ENCODE measurements around the gene PRG2.

PRG2 gene

GRCh38 chr11:57425565-57426438 is 35.4 kb upstream of the PRG2 start:
- peak overlapping the region; percentile 93 for H3K4me3 Mint-ChIP-seq
- no peaks in the 10 kb centered on the region for H3K9me3 Mint-ChIP-seq
- DNase-seq (ENCODE audit: low spot score), result peak; percentile 8
- no peaks in the 10 kb centered on the region for H3K27me3 Mint-ChIP-seq (ENCODE audit: low read depth)
- H3K36me3 Mint-ChIP-seq (ENCODE audit: low read depth), result peaks cover 42% of the 10 kb centered on the region
- peaks cover 48% of the 10 kb centered on the region for H3K4me1 Mint-ChIP-seq (ENCODE audit: low read depth)
- H3K27ac Mint-ChIP-seq, result peak overlapping the region; percentile 92

- peak overlapping the region; percentile 93 for H3K4me3 Mint-ChIP-seq
- H3K27ac Mint-ChIP-seq, result peak overlapping the region; percentile 92
- H3K4me1 Mint-ChIP-seq (ENCODE audit: low read depth), result peaks cover 49% of the 10 kb centered on the region
- H3K9me3 Mint-ChIP-seq, result no peaks in the 10 kb centered on the region
- peak; percentile 91 for DNase-seq (ENCODE audit: low spot score)
- H3K27me3 Mint-ChIP-seq (ENCODE audit: low read depth), result no peaks in the 10 kb centered on the region
- H3K36me3 Mint-ChIP-seq (ENCODE audit: low read depth), result peaks cover 50% of the 10 kb centered on the region
These were observed 34.5 kb upstream of the PRG2 start for GRCh38 chr11:57424792-57425564.

GRCh38 chr11:57424137-57424791 is 33.8 kb upstream of the PRG2 start:
- H3K36me3 Mint-ChIP-seq (ENCODE audit: low read depth), result peaks cover 51% of the 10 kb centered on the region
- DNase-seq (ENCODE audit: low spot score), result no peak
- H3K27me3 Mint-ChIP-seq (ENCODE audit: low read depth), result no peaks in the 10 kb centered on the region
- H3K4me3 Mint-ChIP-seq, result peak overlapping the region; percentile 93
- H3K9me3 Mint-ChIP-seq, result no peaks in the 10 kb centered on the region
- peak overlapping the region; percentile 92 for H3K27ac Mint-ChIP-seq
- peaks cover 50% of the 10 kb centered on the region for H3K4me1 Mint-ChIP-seq (ENCODE audit: low read depth)

- Mint-ChIP-seq H3K36me3 (ENCODE audit: low read depth) (peaks cover 62% of the 10 kb centered on the region), H3K27ac (peak overlapping the region; percentile 27), H3K27me3 (ENCODE audit: low read depth) (no peaks in the 10 kb centered on the region), H3K4me3 (peak overlapping the region; percentile 25), H3K4me1 (ENCODE audit: low read depth) (peaks cover 49% of the 10 kb centered on the region), H3K9me3 (no peaks in the 10 kb centered on the region)
- DNase-seq (ENCODE audit: low spot score), result no peak
These were observed 32.2 kb upstream of the PRG2 start for GRCh38 chr11:57422669-57423068.

- Mint-ChIP-seq H3K4me1 (ENCODE audit: low read depth) (peaks cover 43% of the 10 kb centered on the region), H3K4me3 (no peak overlapping the region), H3K27me3 (ENCODE audit: low read depth) (no peaks in the 10 kb centered on the region), H3K36me3 (ENCODE audit: low read depth) (peaks cover 71% of the 10 kb centered on the region), H3K9me3 (no peaks in the 10 kb centered on the region), H3K27ac (no peak overlapping the region)
- no peak for DNase-seq (ENCODE audit: low spot score)
These were observed 31.4 kb upstream of the PRG2 start for GRCh38 chr11:57421805-57422204.

GRCh38 chr11:57421066-57421465 is 30.6 kb upstream of the PRG2 start:
- Mint-ChIP-seq H3K4me3 (no peak overlapping the region), H3K4me1 (ENCODE audit: low read depth) (peaks cover 38% of the 10 kb centered on the region), H3K36me3 (ENCODE audit: low read depth) (peaks cover 70% of the 10 kb centered on the region), H3K27me3 (ENCODE audit: low read depth) (no peaks in the 10 kb centered on the region), H3K27ac (no peak overlapping the region), H3K9me3 (no peaks in the 10 kb centered on the region)
- no peak for DNase-seq (ENCODE audit: low spot score)

GRCh38 chr11:57419146-57419545 is 28.7 kb upstream of the PRG2 start:
- Mint-ChIP-seq H3K27ac (peak overlapping the region; percentile 31), H3K36me3 (ENCODE audit: low read depth) (peaks cover 73% of the 10 kb centered on the region), H3K4me3 (no peak overlapping the region), H3K9me3 (no peaks in the 10 kb centered on the region), H3K27me3 (ENCODE audit: low read depth) (no peaks in the 10 kb centered on the region), H3K4me1 (ENCODE audit: low read depth) (peaks cover 25% of the 10 kb centered on the region)
- DNase-seq (ENCODE audit: low spot score), result no peak

GRCh38 chr11:57418131-57418530 is 27.7 kb upstream of the PRG2 start:
- peaks cover 26% of the 10 kb centered on the region for H3K4me1 Mint-ChIP-seq (ENCODE audit: low read depth)
- DNase-seq (ENCODE audit: low spot score), result no peak
- H3K27me3 Mint-ChIP-seq (ENCODE audit: low read depth), result no peaks in the 10 kb centered on the region
- no peak overlapping the region for H3K4me3 Mint-ChIP-seq
- H3K9me3 Mint-ChIP-seq, result no peaks in the 10 kb centered on the region
- H3K36me3 Mint-ChIP-seq (ENCODE audit: low read depth), result peaks cover 77% of the 10 kb centered on the region
- H3K27ac Mint-ChIP-seq, result no peak overlapping the region

- H3K4me1 Mint-ChIP-seq (ENCODE audit: low read depth), result peaks cover 17% of the 10 kb centered on the region
These were observed 26.6 kb upstream of the PRG2 start for GRCh38 chr11:57417056-57417455.

GRCh38 chr11:57416436-57416835 is 26.0 kb upstream of the PRG2 start:
- Mint-ChIP-seq H3K27ac (no peak overlapping the region), H3K9me3 (no peaks in the 10 kb centered on the region), H3K36me3 (ENCODE audit: low read depth) (peaks cover 73% of the 10 kb centered on the region), H3K4me3 (no peak overlapping the region), H3K27me3 (ENCODE audit: low read depth) (no peaks in the 10 kb centered on the region), H3K4me1 (ENCODE audit: low read depth) (peaks cover 12% of the 10 kb centered on the region)
- DNase-seq (ENCODE audit: low spot score), result no peak

More at GRCh38 chr11:57417056-57417455, 26.6 kb upstream of the PRG2 start:
- no peak for DNase-seq (ENCODE audit: low spot score)
- Mint-ChIP-seq H3K27ac (no peak overlapping the region), H3K36me3 (ENCODE audit: low read depth) (peaks cover 73% of the 10 kb centered on the region), H3K27me3 (ENCODE audit: low read depth) (no peaks in the 10 kb centered on the region), H3K4me3 (no peak overlapping the region), H3K9me3 (no peaks in the 10 kb centered on the region)

- Mint-ChIP-seq H3K9me3 (no peaks in the 10 kb centered on the region), H3K36me3 (ENCODE audit: low read depth) (peaks cover 72% of the 10 kb centered on the region), H3K27me3 (ENCODE audit: low read depth) (no peaks in the 10 kb centered on the region), H3K4me1 (ENCODE audit: low read depth) (peaks cover 10% of the 10 kb centered on the region), H3K4me3 (no peak overlapping the region), H3K27ac (no peak overlapping the region)
- no peak for DNase-seq (ENCODE audit: low spot score)
These were observed 24.3 kb upstream of the PRG2 start for GRCh38 chr11:57414612-57415212.

GRCh38 chr11:57413681-57414080 is 23.2 kb upstream of the PRG2 start:
- Mint-ChIP-seq H3K27me3 (ENCODE audit: low read depth) (no peaks in the 10 kb centered on the region), H3K4me3 (no peak overlapping the region), H3K4me1 (ENCODE audit: low read depth) (peaks cover 10% of the 10 kb centered on the region), H3K9me3 (no peaks in the 10 kb centered on the region), H3K27ac (peak overlapping the region; percentile 4), H3K36me3 (ENCODE audit: low read depth) (peaks cover 70% of the 10 kb centered on the region)
- DNase-seq (ENCODE audit: low spot score), result no peak

GRCh38 chr11:57410287-57410686 is 19.8 kb upstream of the PRG2 start:
- no peaks in the 10 kb centered on the region for H3K9me3 Mint-ChIP-seq
- no peaks in the 10 kb centered on the region for H3K27me3 Mint-ChIP-seq (ENCODE audit: low read depth)
- DNase-seq (ENCODE audit: low spot score), result no peak
- peaks cover 19% of the 10 kb centered on the region for H3K4me1 Mint-ChIP-seq (ENCODE audit: low read depth)
- H3K4me3 Mint-ChIP-seq, result no peak overlapping the region
- H3K36me3 Mint-ChIP-seq (ENCODE audit: low read depth), result peaks cover 66% of the 10 kb centered on the region
- no peak overlapping the region for H3K27ac Mint-ChIP-seq

Measured in T-helper 2 cell treated with Interferon-gamma antibody and Interleukin-4, amounts not matched to agents 5 μg/mL and 100 μg/mL, for 36 hours (primary cell).